Ascending aorta (tissue), 2 donors: Measurements from ENCODE around the gene CD70. TPM values are rescaled to one million over a fixed set of nuclear protein-coding genes. Genes with fewer than 3 reads are reported as not detected.

ENCODE experiments used
- DNase-seq, 2 donors: peaks; one replicate each; pipeline ENCODE4 v3.0.0-alpha.2; 2019; ENCODE audit warnings: low spot score in 2 of 2
- H3K27ac ChIP-seq, 2 donors: fragments of 200-600 bp; sonication (generic); one replicate each; pipeline ENCODE4 v1.5.1; 2016 to 2017; ENCODE audit warnings: mild to moderate bottlenecking in 1 of 2
- H3K27me3 ChIP-seq: fragments of 200-600 bp; sonication (generic); one replicate; pipeline ENCODE4 v1.5.1; 2017
- H3K36me3 ChIP-seq, 2 donors: fragments of 200-600 bp; sonication (generic); one replicate each; pipeline ENCODE4 v1.5.1; 2016
- H3K4me1 ChIP-seq, 2 donors: fragments of 200-600 bp; sonication (generic); one replicate each; pipeline ENCODE4 v1.5.1; 2016 to 2017; ENCODE audit warnings: mild to moderate bottlenecking in 1 of 2
- H3K4me3 ChIP-seq, 2 donors: fragments of 200-600 bp; sonication (generic); one replicate each; pipeline ENCODE4 v1.5.1; 2016 to 2017; ENCODE audit warnings: mild to moderate bottlenecking in 1 of 2
- H3K9me3 ChIP-seq, 2 donors: fragments of 200-600 bp; sonication (generic); one replicate each; pipeline ENCODE4 v1.5.1; 2016
- CTCF ChIP-seq, 3 experiments: fragments of 200-600 bp in 2 of 3; fragments of 450-650 bp in 1 of 3; sonication (generic) in 2 of 3; IDR thresholded peaks; one replicate each; pipeline ENCODE4 v1.5.1; 2016 to 2019; ENCODE audit warnings: antibody characterized with exemption in 3 of 3, mild to moderate bottlenecking in 1 of 3, moderate library complexity in 1 of 3
- intact Hi-C: fragments of 100-400 bp; cut with DNase I; formaldehyde crosslinking; loops from one replicate; pipeline ENCODE4 v1.15.1; 2023
- total RNA-seq: library from RNA; depleted of rRNA; stranded (reverse); fragments of >200 nt; gene quantifications from one replicate; pipeline ENCODE4 v1.1.0, GENCODE V29; 2016

CD70 gene
- total RNA-seq, 1 donor from 2014 or later, result not detected

- Histone ChIP-seq H3K27ac (no peak overlapping the region), H3K27me3 (no peaks in the 10 kb centered on the region), H3K4me3 (no peak overlapping the region), H3K36me3 (no peaks in the 10 kb centered on the region), H3K9me3 (no peaks in the 10 kb centered on the region), H3K4me1 (no peaks in the 10 kb centered on the region)
- DNase-seq, result no peak
- TF ChIP-seq CTCF (IDR thresholded peaks at IDR 0.05), result no peak
- intact Hi-C loops, result no loop called here
Observed at GRCh38 chr19:6576869-6577475, 14.0 kb downstream of the CD70 start.

DNA sequence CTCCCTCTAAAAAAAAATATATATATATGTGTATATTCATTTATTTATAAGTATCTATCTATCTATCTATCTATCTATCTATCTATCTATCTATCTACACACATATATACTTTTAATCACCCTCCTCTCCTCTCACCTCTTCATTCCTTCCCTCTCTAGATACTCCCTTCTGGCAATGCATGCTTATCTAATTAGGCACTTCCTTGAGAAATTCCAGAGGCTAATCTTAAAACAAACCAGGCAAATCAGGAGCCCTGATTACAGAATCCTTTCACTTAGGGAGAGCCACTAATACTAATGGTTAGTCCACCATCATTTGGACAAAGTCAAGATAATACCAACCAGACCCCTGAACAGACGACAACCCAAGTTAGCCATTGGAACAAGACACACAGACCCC, 17.6 kb downstream of the CD70 start:
- Histone ChIP-seq H3K9me3 (no peaks in the 10 kb centered on the region), H3K27me3 (no peaks in the 10 kb centered on the region), H3K4me1 (no peaks in the 10 kb centered on the region), H3K36me3 (no peaks in the 10 kb centered on the region), H3K4me3 (no peak overlapping the region), H3K27ac (no peak overlapping the region)
- intact Hi-C loops, result no loop called here
- no peak for TF ChIP-seq CTCF (IDR thresholded peaks at IDR 0.05)
- no peak for DNase-seq

GRCh38 chr19:6572217-6572616, 18.7 kb downstream of the CD70 start:
- no peak for TF ChIP-seq CTCF (IDR thresholded peaks at IDR 0.05)
- peak; percentile 36 to 67 for DNase-seq
- intact Hi-C loops, result no loop called here

GRCh38 chr19:6571167-6571566, 19.8 kb downstream of the CD70 start:
- H3K4me3 ChIP-seq, result no peak overlapping the region
- DNase-seq, result no peak
- intact Hi-C loops, result no loop called here
- no peaks in the 10 kb centered on the region for H3K9me3 ChIP-seq
- no peak for TF ChIP-seq CTCF (IDR thresholded peaks at IDR 0.05)
- H3K4me1 ChIP-seq, result no peaks in the 10 kb centered on the region
- H3K27me3 ChIP-seq, result no peaks in the 10 kb centered on the region
- no peak overlapping the region for H3K27ac ChIP-seq
- no peaks in the 10 kb centered on the region for H3K36me3 ChIP-seq

More at GRCh38 chr19:6572217-6572616, 18.7 kb downstream of the CD70 start:
- Histone ChIP-seq H3K9me3 (no peaks in the 10 kb centered on the region), H3K4me1 (no peaks in the 10 kb centered on the region), H3K36me3 (no peaks in the 10 kb centered on the region), H3K27me3 (no peaks in the 10 kb centered on the region), H3K4me3 (no peak overlapping the region), H3K27ac (no peak overlapping the region)

GRCh38 chr19:6570764-6571163, 20.2 kb downstream of the CD70 start:
- Histone ChIP-seq H3K36me3 (no peaks in the 10 kb centered on the region), H3K27ac (no peak overlapping the region), H3K9me3 (no peaks in the 10 kb centered on the region), H3K4me1 (no peaks in the 10 kb centered on the region), H3K4me3 (no peak overlapping the region), H3K27me3 (no peaks in the 10 kb centered on the region)
- no peak for TF ChIP-seq CTCF (IDR thresholded peaks at IDR 0.05)
- intact Hi-C loops, result no loop called here
- DNase-seq, result no peak

GRCh38 chr19:6568816-6569215, 22.1 kb downstream of the CD70 start:
- intact Hi-C loops, result no loop called here
- no peaks in the 10 kb centered on the region for H3K36me3 ChIP-seq
- no peaks in the 10 kb centered on the region for H3K4me1 ChIP-seq
- no peak for DNase-seq
- peaks cover 0 to 2% of the 10 kb centered on the region in 2 donors for H3K9me3 ChIP-seq
- H3K27me3 ChIP-seq, result no peaks in the 10 kb centered on the region
- no peak overlapping the region for H3K27ac ChIP-seq
- no peak overlapping the region for H3K4me3 ChIP-seq
- no peak for TF ChIP-seq CTCF (IDR thresholded peaks at IDR 0.05)
